ENCODE data around the gene DLGAP4.

DNA sequence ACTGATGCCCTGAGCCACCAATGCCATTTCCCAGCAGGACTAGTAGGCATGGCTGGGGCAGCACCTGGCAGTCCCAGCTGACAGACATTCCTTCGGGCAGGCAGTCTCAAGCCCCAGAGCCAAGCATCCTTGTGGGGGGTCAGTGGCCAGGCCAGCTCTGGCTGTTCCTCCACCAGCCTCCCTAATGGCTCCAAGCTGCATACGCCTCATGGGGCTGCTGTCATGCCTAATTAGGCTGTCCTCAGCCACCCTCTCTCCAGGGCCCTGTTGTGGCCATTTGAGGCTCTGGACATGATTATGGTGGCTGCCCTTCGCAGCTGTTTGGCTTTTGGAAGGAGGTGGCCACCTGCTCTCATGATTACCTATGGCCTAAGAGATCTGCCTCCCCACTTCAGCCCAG lies 79.4 kb downstream of the DLGAP4 start:
- TF ChIP-seq, protein P1, sequence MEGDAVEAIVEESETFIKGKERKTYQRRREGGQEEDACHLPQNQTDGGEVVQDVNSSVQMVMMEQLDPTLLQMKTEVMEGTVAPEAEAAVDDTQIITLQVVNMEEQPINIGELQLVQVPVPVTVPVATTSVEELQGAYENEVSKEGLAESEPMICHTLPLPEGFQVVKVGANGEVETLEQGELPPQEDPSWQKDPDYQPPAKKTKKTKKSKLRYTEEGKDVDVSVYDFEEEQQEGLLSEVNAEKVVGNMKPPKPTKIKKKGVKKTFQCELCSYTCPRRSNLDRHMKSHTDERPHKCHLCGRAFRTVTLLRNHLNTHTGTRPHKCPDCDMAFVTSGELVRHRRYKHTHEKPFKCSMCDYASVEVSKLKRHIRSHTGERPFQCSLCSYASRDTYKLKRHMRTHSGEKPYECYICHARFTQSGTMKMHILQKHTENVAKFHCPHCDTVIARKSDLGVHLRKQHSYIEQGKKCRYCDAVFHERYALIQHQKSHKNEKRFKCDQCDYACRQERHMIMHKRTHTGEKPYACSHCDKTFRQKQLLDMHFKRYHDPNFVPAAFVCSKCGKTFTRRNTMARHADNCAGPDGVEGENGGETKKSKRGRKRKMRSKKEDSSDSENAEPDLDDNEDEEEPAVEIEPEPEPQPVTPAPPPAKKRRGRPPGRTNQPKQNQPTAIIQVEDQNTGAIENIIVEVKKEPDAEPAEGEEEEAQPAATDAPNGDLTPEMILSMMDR (IDR thresholded peaks at IDR 0.05) = no peak
- TF ChIP-seq FOSL2 (IDR thresholded peaks at IDR 0.05; ENCODE audit: borderline replicate concordance, low read depth) = no peak
- no peak for TF ChIP-seq POLR2AphosphoS5 (IDR thresholded peaks at IDR 0.05; ENCODE audit: low read depth, low read length)
- no peak for TF ChIP-seq YY1 (IDR thresholded peaks at IDR 0.05; ENCODE audit: low read depth)
- no peak for TF ChIP-seq RAD21 (IDR thresholded peaks at IDR 0.05; ENCODE audit: low read length)
- TF ChIP-seq RCOR1 (IDR thresholded peaks at IDR 0.05; ENCODE audit: low read length) = no peak
- TF ChIP-seq EZH2phosphoT487 (IDR thresholded peaks at IDR 0.05; ENCODE audit: borderline replicate concordance, low read depth) = no peak
- TF ChIP-seq, protein P2, sequence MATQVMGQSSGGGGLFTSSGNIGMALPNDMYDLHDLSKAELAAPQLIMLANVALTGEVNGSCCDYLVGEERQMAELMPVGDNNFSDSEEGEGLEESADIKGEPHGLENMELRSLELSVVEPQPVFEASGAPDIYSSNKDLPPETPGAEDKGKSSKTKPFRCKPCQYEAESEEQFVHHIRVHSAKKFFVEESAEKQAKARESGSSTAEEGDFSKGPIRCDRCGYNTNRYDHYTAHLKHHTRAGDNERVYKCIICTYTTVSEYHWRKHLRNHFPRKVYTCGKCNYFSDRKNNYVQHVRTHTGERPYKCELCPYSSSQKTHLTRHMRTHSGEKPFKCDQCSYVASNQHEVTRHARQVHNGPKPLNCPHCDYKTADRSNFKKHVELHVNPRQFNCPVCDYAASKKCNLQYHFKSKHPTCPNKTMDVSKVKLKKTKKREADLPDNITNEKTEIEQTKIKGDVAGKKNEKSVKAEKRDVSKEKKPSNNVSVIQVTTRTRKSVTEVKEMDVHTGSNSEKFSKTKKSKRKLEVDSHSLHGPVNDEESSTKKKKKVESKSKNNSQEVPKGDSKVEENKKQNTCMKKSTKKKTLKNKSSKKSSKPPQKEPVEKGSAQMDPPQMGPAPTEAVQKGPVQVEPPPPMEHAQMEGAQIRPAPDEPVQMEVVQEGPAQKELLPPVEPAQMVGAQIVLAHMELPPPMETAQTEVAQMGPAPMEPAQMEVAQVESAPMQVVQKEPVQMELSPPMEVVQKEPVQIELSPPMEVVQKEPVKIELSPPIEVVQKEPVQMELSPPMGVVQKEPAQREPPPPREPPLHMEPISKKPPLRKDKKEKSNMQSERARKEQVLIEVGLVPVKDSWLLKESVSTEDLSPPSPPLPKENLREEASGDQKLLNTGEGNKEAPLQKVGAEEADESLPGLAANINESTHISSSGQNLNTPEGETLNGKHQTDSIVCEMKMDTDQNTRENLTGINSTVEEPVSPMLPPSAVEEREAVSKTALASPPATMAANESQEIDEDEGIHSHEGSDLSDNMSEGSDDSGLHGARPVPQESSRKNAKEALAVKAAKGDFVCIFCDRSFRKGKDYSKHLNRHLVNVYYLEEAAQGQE (IDR thresholded peaks at IDR 0.05; ENCODE audit: low read depth, low read length) = no peak
- TF ChIP-seq GATA2 (CRISPR knock-in tag; IDR thresholded peaks at IDR 0.05) = no peak
- TF ChIP-seq, protein P3, sequence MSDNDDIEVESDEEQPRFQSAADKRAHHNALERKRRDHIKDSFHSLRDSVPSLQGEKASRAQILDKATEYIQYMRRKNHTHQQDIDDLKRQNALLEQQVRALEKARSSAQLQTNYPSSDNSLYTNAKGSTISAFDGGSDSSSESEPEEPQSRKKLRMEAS (IDR thresholded peaks at IDR 0.05; ENCODE audit: low read depth) = no peak
- no peak for TF ChIP-seq MXI1 (IDR thresholded peaks at IDR 0.05; ENCODE audit: low read depth, low read length)
- TF ChIP-seq RFX5 (IDR thresholded peaks at IDR 0.05; ENCODE audit: low read length) = no peak
- TF ChIP-seq JUND (IDR thresholded peaks at IDR 0.05) = no peak
- TF ChIP-seq, protein P4, sequence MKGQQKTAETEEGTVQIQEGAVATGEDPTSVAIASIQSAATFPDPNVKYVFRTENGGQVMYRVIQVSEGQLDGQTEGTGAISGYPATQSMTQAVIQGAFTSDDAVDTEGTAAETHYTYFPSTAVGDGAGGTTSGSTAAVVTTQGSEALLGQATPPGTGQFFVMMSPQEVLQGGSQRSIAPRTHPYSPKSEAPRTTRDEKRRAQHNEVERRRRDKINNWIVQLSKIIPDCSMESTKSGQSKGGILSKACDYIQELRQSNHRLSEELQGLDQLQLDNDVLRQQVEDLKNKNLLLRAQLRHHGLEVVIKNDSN (IDR thresholded peaks at IDR 0.05; ENCODE audit: borderline replicate concordance, low read depth) = no peak

All from SK-N-SH (cell line).